ENCODE data around the gene ZSCAN2. TPM values are rescaled to one million over a fixed set of nuclear protein-coding genes. Genes with fewer than 3 reads are reported as not detected.

ZSCAN2 gene
- total and polyA plus RNA-seq, 2 of the 8 experiments (the other 6 are each of a cell fraction or from before 2014, with no cell fraction given): 23.6 to 52.4 TPM

GRCh38 chr15:84608707-84609284 lies 8.0 kb downstream of the ZSCAN2 start:
- ChIA-PET CTCF (ENCODE audit: partially characterized antibody) (interaction anchor here (1.3 to 2.5 kb wide), 7 partner anchors 8 to 30 kb away, joined by 5 to 21 read pairs (median 8); partner anchors contain the start of gene ZSCAN2), POLR2A (ENCODE audit: partially characterized antibody) (interaction anchor here (1.0 to 10.6 kb wide), 10 partner anchors 8 to 45 kb away, joined by 3 to 176 read pairs (median 6); partner anchors contain the start of gene ZSCAN2)
- H3K23ac ChIP-seq (ENCODE audit: insufficient read length): no peak overlapping the region
- H3K27ac ChIP-seq (ENCODE audit: low read depth, low read length): no peak overlapping the region
- H3K9me3 ChIP-seq (ENCODE audit: insufficient read depth in 2 of 2, low read depth in 1 of 2, low read length in 1 of 2): no peaks in the 10 kb centered on the region
- H3K36me3 ChIP-seq (ENCODE audit: control insufficient read depth in 2 of 4, insufficient read depth in 4 of 4, low read length in 3 of 4): peaks cover 0 to 24% (median 12%) of the 10 kb centered on the region in 4 experiments; a peak in 5 of 8 replicates
- H3K9ac ChIP-seq (replicated peaks in 1 of 4; ENCODE audit: extremely low read depth in 1 of 4, low read depth in 3 of 4, low read length in 3 of 4): no peak overlapping the region
- no peak overlapping the region for H4K8ac ChIP-seq (ENCODE audit: extremely low read depth, insufficient read depth, low read length)
- no peak overlapping the region for H2AFZ ChIP-seq (ENCODE audit: low read length)
- no peak overlapping the region for H4K5ac ChIP-seq (ENCODE audit: insufficient read length, low read depth, low read length)
- H3K4me2 ChIP-seq (ENCODE audit: insufficient read depth in 1 of 2, low read depth in 2 of 2, low read length in 2 of 2): peak overlapping the region; percentile 22 to 31; a peak in 2 of 4 replicates
- no peak overlapping the region for H4K91ac ChIP-seq (replicated peaks; ENCODE audit: insufficient read length, low read length)
- no peak overlapping the region for H2BK120ac ChIP-seq (replicated peaks; ENCODE audit: low read depth, low read length)
- no peak for FAIRE-seq
- peaks cover 32 to 95% of the 10 kb centered on the region in 2 experiments for H3K79me2 ChIP-seq (ENCODE audit: control insufficient read depth in 1 of 2, insufficient read depth in 2 of 2, low read length in 2 of 2)
- H3K4ac ChIP-seq (replicated peaks; ENCODE audit: insufficient read length, low read depth, low read length): no peak overlapping the region
- H3K4me3 ChIP-seq (ENCODE audit: extremely low read depth in 1 of 4, insufficient read depth in 2 of 4, low read depth in 3 of 4, low read length in 4 of 4): no peak overlapping the region
- peaks cover 7% of the 10 kb centered on the region for H3K79me1 ChIP-seq (ENCODE audit: low read depth, low read length)
- peaks cover 23 to 35% of the 10 kb centered on the region in 2 experiments for H4K20me1 ChIP-seq (replicated peaks in 1 of 2; ENCODE audit: control insufficient read depth in 1 of 2, insufficient read depth in 2 of 2, low read length in 2 of 2)
- H2BK5ac ChIP-seq (ENCODE audit: low read depth, low read length): no peak overlapping the region
- H2AK5ac ChIP-seq (ENCODE audit: low read depth, low read length): no peak overlapping the region
- no peak overlapping the region for H2BK20ac ChIP-seq (ENCODE audit: low read length)
- H3K23me2 ChIP-seq (ENCODE audit: low read depth, low read length): peaks cover 10% of the 10 kb centered on the region
- no peak for DNase-seq (ENCODE audit: low read depth in 1 of 2, low spot score in 2 of 2)
- H3K14ac ChIP-seq (ENCODE audit: insufficient read length): no peak overlapping the region
- no peak overlapping the region for H3K18ac ChIP-seq (ENCODE audit: extremely low read depth, low read length)
- no peak overlapping the region for H2BK15ac ChIP-seq (ENCODE audit: low read length)
- TF ChIP-seq CBX5 (IDR thresholded peaks at IDR 0.05; ENCODE audit: low read depth, low read length) (no peak), SAP30 (IDR thresholded peaks at IDR 0.05; ENCODE audit: insufficient read depth, insufficient replicate concordance, low read length) (peak; percentile 54), SIN3A (conservative IDR thresholded peaks at IDR 0.05 in 1 of 2, IDR thresholded peaks at IDR 0.05 in 1 of 2; ENCODE audit: low read depth in 1 of 2, low read length in 2 of 2) (peak; percentile 79 to 86; a peak in 2 of 4 replicates), ZNF274 (IDR thresholded peaks at IDR 0.05; ENCODE audit: borderline replicate concordance, extremely low read depth, low read length) (no peak)
- H3K56ac ChIP-seq (replicated peaks; ENCODE audit: insufficient read length, low read depth, low read length): no peak overlapping the region
- H2BK12ac ChIP-seq (ENCODE audit: low read depth, low read length): no peak overlapping the region
- no peaks in the 10 kb centered on the region; a peak in 1 of 7 replicates for H3K27me3 ChIP-seq (replicated peaks in 1 of 4; ENCODE audit: control insufficient read depth in 3 of 4, extremely low read depth in 1 of 4, insufficient read depth in 3 of 4, low read length in 3 of 4)
- 21% methylated on average over 1 of the region's 1 CpG; no CpG with 5 or more reads in 1 of the 2 experiments for WGBS, 2 experiments (ENCODE audit: extremely low coverage in 1 of 2, insufficient coverage in 1 of 2, insufficient read length in 1 of 2, insufficient replicate concordance in 2 of 2, low coverage in 1 of 2, low lambda C conversion rate in 2 of 2, missing lambda C conversion rate in 1 of 2)
- peaks cover 9 to 28% (median 23%) of the 10 kb centered on the region in 4 experiments for H3K4me1 ChIP-seq (replicated peaks in 1 of 4; ENCODE audit: control insufficient read depth in 3 of 4, insufficient read depth in 4 of 4, low read length in 3 of 4)

Measured in H1 (cell line).